Cardiac muscle cell (in vitro differentiated cells and primary cell): Measurements from ENCODE around the gene ADAMTS12. TPM values are rescaled to one million over a fixed set of nuclear protein-coding genes. Genes with fewer than 3 reads are reported as not detected.

Experiments used
- DNase-seq, 2 donors: peaks; one replicate each; pipeline versions ENCODE4 v3.0.0 to v3.0.0-alpha.2; 2010 to 2017; ENCODE audit warnings: low read depth in 1 of 2, low spot score in 1 of 2
- H3K27ac ChIP-seq: fragments of 200-600 bp; sonication (generic); 2 replicates; pipeline ENCODE4 v1.5.1; 2016
- H3K27me3 ChIP-seq: fragments of 200-600 bp; sonication (generic); 2 replicates; pipeline ENCODE4 v1.6.0; 2016; ENCODE audit warnings: control low read depth
- H3K36me3 ChIP-seq: fragments of 200-600 bp; sonication (generic); 2 replicates; pipeline ENCODE4 v1.5.1; 2016; ENCODE audit warnings: control low read depth
- H3K4me1 ChIP-seq: fragments of 200-600 bp; sonication (generic); 2 replicates; pipeline ENCODE4 v1.8.1; 2017; ENCODE audit warnings: low read depth, mild to moderate bottlenecking, mixed run types
- H3K4me3 ChIP-seq: fragments of 200-600 bp; sonication (generic); 2 replicates; pipeline ENCODE4 v1.5.1; 2016; ENCODE audit warnings: mild to moderate bottlenecking
- H3K9me3 ChIP-seq: fragments of 200-600 bp; sonication (generic); 2 replicates; pipeline ENCODE4 v1.5.1; 2017; ENCODE audit warnings: low read depth, mild to moderate bottlenecking, control low read depth
- polyA plus RNA-seq: library from polyadenylated mRNA; unstranded; fragments of >200 nt; fragmentation: Nextera tagmentation; extraction: Ambion mirVana; gene quantifications from 2 replicates; pipeline ENCODE4 v1.2.1, GENCODE V29; 2016
- total RNA-seq: library from RNA; depleted of rRNA; stranded (reverse); fragments of >200 nt; gene quantifications from 2 replicates; pipeline ENCODE4 v1.2.3, GENCODE V29; 2016
- TF ChIP-seq, protein P1 (sequence below): IDR thresholded peaks from 2 replicates; pipeline ENCODE4 v1.5.1; 2012; ENCODE audit warnings: low read depth, mild to moderate bottlenecking, low read length

The ADAMTS12 gene
- total and polyA plus RNA-seq, 2 experiments from 2014 or later: 29.3 to 48.4 TPM

GRCh38 chr5:33785571-33785970 lies 106.2 kb downstream of the ADAMTS12 start:
- DNase-seq: no peak
- no peaks in the 10 kb centered on the region for H3K36me3 ChIP-seq
- TF ChIP-seq, protein P1, sequence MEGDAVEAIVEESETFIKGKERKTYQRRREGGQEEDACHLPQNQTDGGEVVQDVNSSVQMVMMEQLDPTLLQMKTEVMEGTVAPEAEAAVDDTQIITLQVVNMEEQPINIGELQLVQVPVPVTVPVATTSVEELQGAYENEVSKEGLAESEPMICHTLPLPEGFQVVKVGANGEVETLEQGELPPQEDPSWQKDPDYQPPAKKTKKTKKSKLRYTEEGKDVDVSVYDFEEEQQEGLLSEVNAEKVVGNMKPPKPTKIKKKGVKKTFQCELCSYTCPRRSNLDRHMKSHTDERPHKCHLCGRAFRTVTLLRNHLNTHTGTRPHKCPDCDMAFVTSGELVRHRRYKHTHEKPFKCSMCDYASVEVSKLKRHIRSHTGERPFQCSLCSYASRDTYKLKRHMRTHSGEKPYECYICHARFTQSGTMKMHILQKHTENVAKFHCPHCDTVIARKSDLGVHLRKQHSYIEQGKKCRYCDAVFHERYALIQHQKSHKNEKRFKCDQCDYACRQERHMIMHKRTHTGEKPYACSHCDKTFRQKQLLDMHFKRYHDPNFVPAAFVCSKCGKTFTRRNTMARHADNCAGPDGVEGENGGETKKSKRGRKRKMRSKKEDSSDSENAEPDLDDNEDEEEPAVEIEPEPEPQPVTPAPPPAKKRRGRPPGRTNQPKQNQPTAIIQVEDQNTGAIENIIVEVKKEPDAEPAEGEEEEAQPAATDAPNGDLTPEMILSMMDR: no peak

DNA sequence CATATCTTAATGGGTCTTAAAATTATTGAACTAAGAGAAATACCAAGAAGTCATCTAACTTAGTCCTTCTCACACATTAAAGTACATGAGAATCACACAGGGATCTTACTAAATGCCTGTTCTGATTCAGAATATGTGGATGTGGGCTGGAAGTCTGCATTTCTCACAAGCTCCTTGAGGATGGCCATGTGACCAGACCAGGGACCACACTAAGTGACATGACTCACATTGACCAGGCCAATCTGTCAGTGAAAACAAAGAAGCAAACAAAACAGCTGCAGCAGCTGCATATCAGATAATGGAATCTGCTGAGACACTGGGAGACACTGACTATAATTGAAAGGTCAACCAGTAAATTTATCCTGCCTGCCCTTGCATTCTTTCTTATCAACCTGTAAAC lies 110.5 kb downstream of the ADAMTS12 start:
- Histone ChIP-seq H3K27me3 (no peaks in the 10 kb centered on the region), H3K4me1 (peaks cover 16% of the 10 kb centered on the region), H3K9me3 (no peaks in the 10 kb centered on the region), H3K4me3 (no peak overlapping the region), H3K36me3 (no peaks in the 10 kb centered on the region), H3K27ac (peak overlapping the region; percentile 75)
- DNase-seq: peak in 1 of 2 donors; percentile 55
- TF ChIP-seq, protein P1: no peak

More at GRCh38 chr5:33785571-33785970, 106.2 kb downstream of the ADAMTS12 start:
- no peaks in the 10 kb centered on the region for H3K9me3 ChIP-seq
- H3K27ac ChIP-seq: no peak overlapping the region
- no peak overlapping the region for H3K4me3 ChIP-seq
- H3K27me3 ChIP-seq: no peaks in the 10 kb centered on the region
- H3K4me1 ChIP-seq: peaks cover 10% of the 10 kb centered on the region

DNA sequence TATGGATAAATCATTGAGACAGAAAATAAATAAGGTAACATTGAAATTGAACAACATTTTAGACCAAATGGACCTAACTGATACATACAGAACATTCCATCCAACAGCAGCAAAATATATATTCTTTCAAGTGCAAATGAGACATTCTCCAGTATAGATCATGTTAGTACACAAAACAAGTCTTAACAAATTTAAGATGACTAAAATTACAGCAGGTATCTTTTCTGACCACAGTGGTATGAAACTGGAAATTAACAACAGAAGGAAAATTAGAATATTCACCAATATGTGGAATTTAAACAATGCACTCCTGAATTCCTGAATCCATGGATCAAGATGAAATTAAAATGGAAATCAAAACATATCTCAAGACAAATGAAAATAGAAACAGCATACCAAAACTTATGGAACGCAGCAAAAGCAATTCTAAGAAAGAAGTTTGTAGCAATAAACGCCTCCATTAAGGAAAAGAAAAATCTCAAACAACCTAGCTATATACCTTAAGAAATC lies 115.6 kb downstream of the ADAMTS12 start:
- Histone ChIP-seq H3K4me3 (no peak overlapping the region), H3K9me3 (no peaks in the 10 kb centered on the region), H3K4me1 (peaks cover 31% of the 10 kb centered on the region), H3K36me3 (no peaks in the 10 kb centered on the region), H3K27ac (no peak overlapping the region), H3K27me3 (no peaks in the 10 kb centered on the region)
- TF ChIP-seq, protein P1: no peak
- DNase-seq: no peak

DNA sequence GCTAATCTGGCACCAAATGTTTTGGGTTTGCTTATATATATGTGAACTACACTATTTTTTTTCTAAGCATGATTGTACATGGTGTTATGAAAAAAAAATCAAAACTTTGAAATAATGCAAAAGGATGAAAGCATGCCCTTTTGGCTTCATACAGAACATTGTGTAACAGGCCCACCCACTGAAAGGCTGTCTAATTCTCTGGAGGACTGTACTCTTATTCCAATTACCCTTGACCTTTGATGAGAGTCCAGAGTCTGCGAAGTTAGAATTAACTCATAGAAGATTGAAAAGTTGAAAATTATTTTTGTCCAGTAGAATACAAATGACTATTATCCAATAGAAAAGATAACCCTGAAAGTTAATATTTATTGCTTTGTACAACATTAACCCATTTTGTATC lies 117.4 kb downstream of the ADAMTS12 start:
- TF ChIP-seq, protein P1: no peak
- peak in 1 of 2 donors; percentile 53 for DNase-seq
- Histone ChIP-seq H3K4me1 (peaks cover 20% of the 10 kb centered on the region), H3K27me3 (no peaks in the 10 kb centered on the region), H3K4me3 (no peak overlapping the region), H3K36me3 (no peaks in the 10 kb centered on the region), H3K9me3 (no peaks in the 10 kb centered on the region), H3K27ac (peak overlapping the region; percentile 92)

DNA sequence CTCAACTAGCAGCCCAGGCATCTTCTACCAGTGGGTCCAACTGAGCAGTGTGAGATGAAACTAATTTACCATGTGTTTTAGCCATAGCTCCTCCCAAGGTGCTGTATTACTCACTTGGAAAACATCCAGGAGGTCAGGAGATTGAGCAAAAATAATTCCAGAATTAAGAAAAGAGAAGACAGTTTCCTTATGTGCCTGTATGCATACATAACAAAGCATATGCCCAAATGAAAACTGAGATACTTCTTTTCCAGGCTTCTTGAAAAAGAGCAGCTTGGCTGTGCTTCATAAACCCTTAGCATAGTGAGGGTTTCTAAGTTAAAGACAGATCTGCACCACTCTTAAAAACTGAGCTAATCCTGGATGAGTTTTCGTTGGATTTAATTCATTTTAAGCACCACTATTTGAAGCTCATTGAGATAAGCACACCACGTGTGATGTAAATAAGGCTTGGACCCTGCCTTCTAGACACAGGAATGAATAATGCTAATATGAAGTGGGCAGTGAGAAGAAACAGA lies 119.4 kb downstream of the ADAMTS12 start:
- peaks cover 20% of the 10 kb centered on the region for H3K4me1 ChIP-seq
- H3K9me3 ChIP-seq: no peaks in the 10 kb centered on the region
- TF ChIP-seq, protein P1: no peak
- no peak overlapping the region for H3K4me3 ChIP-seq
- DNase-seq: peak; percentile 48 to 81
- no peaks in the 10 kb centered on the region for H3K36me3 ChIP-seq
- H3K27ac ChIP-seq: peak overlapping the region; percentile 92
- H3K27me3 ChIP-seq: no peaks in the 10 kb centered on the region
